NCI-H2196 treated with DMSO at 0.1 percent for 48 hours (cell line): ENCODE results near the gene ZNF763.
"Not testable (repeated sequence)": the region's sequence is repeated elsewhere in the genome, so short reads cannot be mapped to it uniquely, and the experiment has no call there.

Source experiments
- DNase-seq: peaks from one replicate; lab custom pipeline; 2025; ENCODE audit not compliant: unreplicated experiment; lab: John Stamatoyannopoulos, UW

The ZNF763 gene

GRCh38 chr19:11971041-11971440 is 6.2 kb downstream of the ZNF763 start:
- DNase-seq, result no peak

GRCh38 chr19:11973019-11973810 is 8.4 kb downstream of the ZNF763 start:
- DNase-seq, result no peak

- no peak for DNase-seq
Measured at GRCh38 chr19:11978492-11979100, 13.8 kb downstream of the ZNF763 start.

- no peak for DNase-seq
Measured at GRCh38 chr19:11979527-11979926, 14.7 kb downstream of the ZNF763 start.

GRCh38 chr19:11982526-11982925 is 17.7 kb downstream of the ZNF763 start:
- no peak for DNase-seq

GRCh38 chr19:11984986-11985385 is 20.1 kb downstream of the ZNF763 start:
- DNase-seq, result no peak

- DNase-seq, result no peak
Measured at GRCh38 chr19:11986754-11987153, 21.9 kb downstream of the ZNF763 start.

- peak; percentile 92 for DNase-seq
Measured at GRCh38 chr19:11987405-11988281, 22.8 kb downstream of the ZNF763 start.

GRCh38 chr19:11989112-11989456 is 24.2 kb downstream of the ZNF763 start:
- DNase-seq, result no peak

- DNase-seq, result not testable (repeated sequence)
Measured at GRCh38 chr19:11991921-11992320, 27.1 kb downstream of the ZNF763 start.

- no peak for DNase-seq
Measured at GRCh38 chr19:11995174-11995573, 30.3 kb downstream of the ZNF763 start.

- no peak for DNase-seq
Measured at GRCh38 chr19:12000152-12000981, 35.5 kb downstream of the ZNF763 start.

- DNase-seq, result no peak
Measured at GRCh38 chr19:12015015-12015752, 50.3 kb downstream of the ZNF763 start.

GRCh38 chr19:12015753-12016116 is 50.9 kb downstream of the ZNF763 start:
- DNase-seq, result no peak
